Activated naive CD4-positive, alpha-beta T cell treated with anti-CD3 and anti-CD28 coated beads, Interleukin-2, amount 50 U/mL, for 72 hours (primary cell): Measurements from ENCODE around the gene SHLD3. TPM values are rescaled to one million over a fixed set of nuclear protein-coding genes. Genes with fewer than 3 reads are reported as not detected.
"Not testable (repeated sequence)": the region's sequence is repeated elsewhere in the genome, so short reads cannot be mapped to it uniquely, and the experiment has no call there.

Experiments
- ATAC-seq, 2 donors: fragments of 150-1000 bp; cut with Tn5 transposase; 2 replicates each; pipeline ENCODE4 v1.10.0; 2021; ENCODE audit warnings: mild to moderate bottlenecking in 2 of 2, moderate library complexity in 2 of 2
- DNase-seq, 2 donors: peaks; one replicate each; pipeline ENCODE4 v3.0.0; 2021 to 2022; ENCODE audit warnings: low spot score in 2 of 2
- H3K27ac Mint-ChIP-seq, 2 donors: one replicate each; pipeline ENCODE4 v1.8.0; 2022; ENCODE audit warnings: mild to moderate bottlenecking in 2 of 2, mixed read lengths in 2 of 2
- H3K36me3 Mint-ChIP-seq, 2 donors: one replicate each; pipeline ENCODE4 v1.8.0; 2022; ENCODE audit warnings: mixed read lengths in 2 of 2
- H3K9me3 Mint-ChIP-seq, 2 donors: one replicate each; pipeline ENCODE4 v1.8.0; 2022; ENCODE audit warnings: mixed read lengths in 2 of 2
- total RNA-seq, 2 donors: library from RNA; stranded (reverse); gene quantifications; one replicate each; pipeline ENCODE4 v1.2.3, GENCODE V29; 2022

Gene SHLD3
- total RNA-seq, 2 donors from 2014 or later: 1.9 to 5.0 TPM

DNA sequence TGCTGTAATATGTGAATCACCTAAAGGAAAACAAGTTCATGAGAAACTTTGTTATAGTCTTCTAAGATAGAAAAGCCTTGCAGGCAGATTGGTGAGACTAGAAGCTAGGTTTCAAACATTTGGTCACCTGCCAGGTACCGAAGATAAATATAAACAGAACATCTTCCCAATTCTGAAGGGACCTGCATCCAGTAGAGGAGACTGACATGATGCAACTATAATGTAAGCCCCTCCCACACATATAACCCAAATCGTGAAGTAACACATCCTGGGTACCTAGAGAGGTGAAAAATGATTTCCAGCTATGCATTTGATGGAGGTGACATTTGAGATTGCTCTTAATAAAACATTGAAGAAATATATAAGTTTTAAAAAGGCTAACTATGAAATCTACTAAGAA lies 29.9 kb downstream of the SHLD3 start:
- no peak for DNase-seq
- no peaks in the 10 kb centered on the region for H3K9me3 Mint-ChIP-seq
- H3K36me3 Mint-ChIP-seq: peaks cover 0 to 4% of the 10 kb centered on the region in 2 donors
- ATAC-seq: no peak
- H3K27ac Mint-ChIP-seq: no peak overlapping the region

DNA sequence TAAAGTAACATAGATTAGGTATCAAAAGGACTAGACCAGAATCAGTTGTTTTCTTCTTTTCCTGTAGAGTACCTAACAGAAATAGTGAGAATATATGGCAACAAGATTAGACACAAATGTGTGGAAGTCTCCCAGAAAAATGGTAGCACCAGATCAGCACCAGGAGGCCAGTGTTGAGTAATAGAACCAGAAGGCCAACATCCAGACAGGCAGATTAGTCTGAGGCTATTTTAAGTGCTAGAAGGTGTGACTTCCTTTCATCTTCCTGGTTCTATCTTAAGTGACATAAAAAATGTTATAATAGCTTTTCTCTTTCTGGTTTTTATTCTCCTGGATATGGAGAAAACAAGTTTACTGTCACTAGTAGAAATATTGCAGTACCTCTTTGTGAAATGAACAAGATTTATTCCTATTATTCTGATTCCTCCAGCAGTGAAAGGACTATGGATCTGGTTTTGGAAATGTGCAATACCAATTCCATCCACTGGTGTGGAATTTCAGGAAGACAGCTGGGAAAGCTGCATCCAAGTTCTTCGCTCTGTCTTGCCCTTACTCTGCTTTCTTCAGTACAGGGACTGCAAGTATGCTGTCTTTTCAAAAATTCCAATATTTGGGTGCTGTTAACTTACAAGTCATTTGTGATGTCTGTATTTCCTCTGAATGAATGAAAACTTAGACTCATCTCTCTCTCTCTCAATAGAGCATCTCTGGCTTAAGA lies 39.1 kb downstream of the SHLD3 start:
- H3K9me3 Mint-ChIP-seq: no peaks in the 10 kb centered on the region
- ATAC-seq (no peak), DNase-seq (no peak)
- H3K36me3 Mint-ChIP-seq: peaks cover 0 to 4% of the 10 kb centered on the region in 2 donors
- peak overlapping the region in 1 of 2 donors; percentile 1 for H3K27ac Mint-ChIP-seq

DNA sequence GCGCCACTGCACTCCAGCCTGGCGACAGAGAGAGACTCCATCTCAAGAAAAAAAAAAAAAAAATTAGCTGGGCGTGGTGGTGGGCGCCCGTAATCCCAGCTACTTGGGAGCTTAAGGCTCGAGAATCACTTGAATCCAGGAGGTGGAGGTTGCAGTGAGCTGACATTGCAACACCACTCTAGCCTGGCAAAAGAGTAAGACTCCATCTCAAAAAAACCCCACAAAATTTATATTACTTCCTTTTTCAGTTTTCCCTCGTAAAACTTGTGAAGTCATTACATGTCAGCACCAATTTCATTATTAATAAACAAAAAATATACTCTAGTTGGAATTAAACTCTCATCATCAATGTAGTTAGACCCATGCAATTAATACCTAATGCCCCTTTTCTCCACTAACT lies 43.9 kb downstream of the SHLD3 start:
- ATAC-seq (no peak), DNase-seq (no peak)
- Mint-ChIP-seq H3K27ac (no peak overlapping the region), H3K36me3 (no peaks in the 10 kb centered on the region), H3K9me3 (no peaks in the 10 kb centered on the region)

DNA sequence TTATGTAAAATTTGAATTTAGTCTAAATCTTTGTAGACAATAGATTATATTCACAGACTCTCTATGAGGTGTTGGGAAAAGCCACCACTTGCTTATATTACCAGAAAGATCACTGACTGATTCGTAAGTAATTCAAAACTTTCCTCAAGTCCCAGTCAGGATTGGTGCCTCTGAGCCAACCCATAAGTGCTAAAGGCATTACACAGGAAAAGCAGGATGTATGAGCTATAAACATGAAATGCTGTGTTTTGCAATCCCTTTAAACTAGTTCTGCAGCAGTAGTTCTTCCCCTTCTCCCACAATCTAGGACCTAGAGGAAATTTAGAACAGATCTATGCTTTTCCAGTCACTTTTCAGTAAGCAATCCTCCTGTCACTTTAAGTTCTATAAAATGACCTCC lies 48.0 kb downstream of the SHLD3 start:
- Mint-ChIP-seq H3K27ac (no peak overlapping the region), H3K9me3 (no peaks in the 10 kb centered on the region), H3K36me3 (peaks cover 9 to 22% of the 10 kb centered on the region in 2 donors)
- no peak for DNase-seq
- ATAC-seq: no peak

DNA sequence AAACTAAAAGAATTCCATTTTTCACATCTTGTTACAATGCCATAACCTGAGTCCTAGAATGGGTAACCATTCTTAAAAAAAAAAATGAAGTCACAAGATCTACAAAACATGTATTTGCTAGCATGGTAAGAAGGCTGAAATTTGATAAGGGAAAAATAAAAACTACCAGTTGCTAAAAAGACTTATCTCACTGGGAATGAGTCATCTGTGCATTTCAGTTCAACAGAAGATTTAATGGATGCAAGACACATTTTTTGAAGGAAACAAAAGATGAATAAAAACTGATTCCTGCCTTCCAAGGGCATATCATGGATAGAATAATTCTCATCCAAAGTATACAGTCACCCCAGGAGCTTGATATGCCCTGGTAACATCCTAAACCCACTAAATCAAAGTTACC lies 49.9 kb downstream of the SHLD3 start:
- Mint-ChIP-seq H3K36me3 (peaks cover 18 to 39% of the 10 kb centered on the region in 2 donors), H3K27ac (peak overlapping the region in 1 of 2 donors; percentile 65), H3K9me3 (no peaks in the 10 kb centered on the region)
- DNase-seq (no peak), ATAC-seq (no peak)

DNA sequence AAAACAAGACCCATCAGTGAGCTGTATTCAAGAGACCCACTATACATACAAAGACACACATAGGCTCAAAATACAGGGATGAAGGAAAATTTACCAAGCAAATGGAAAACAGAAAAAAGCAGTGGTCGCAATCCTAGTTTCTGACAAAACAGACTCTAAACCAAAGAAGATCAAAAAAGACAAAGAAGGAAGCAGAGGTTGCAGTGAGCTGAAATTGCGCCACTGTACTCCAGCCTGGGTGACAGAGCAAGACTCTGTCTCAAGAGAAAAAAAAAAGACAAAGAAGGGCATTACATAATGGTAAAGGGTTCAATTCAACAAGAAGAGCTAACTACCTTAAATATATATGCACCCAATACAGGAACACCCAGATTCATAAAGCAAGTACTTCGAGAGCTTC lies 51.2 kb downstream of the SHLD3 start:
- Mint-ChIP-seq H3K27ac (peak overlapping the region in 1 of 2 donors; percentile 13), H3K36me3 (peaks cover 21 to 42% of the 10 kb centered on the region in 2 donors)
- not testable (repeated sequence) for H3K9me3 Mint-ChIP-seq, DNase-seq, ATAC-seq

Other genes with a start within 250 kb of the SHLD3 start
- gene ADAMTS6, start 143.1 kb upstream of the SHLD3 start, total RNA-seq: 1 to 10 TPM; 2.0 to 3.8 TPM
- gene CENPK, start 61.9 kb upstream of the SHLD3 start, total RNA-seq: 10 to 100 TPM; 78.3 to 89.8 TPM
- gene PPWD1, start 61.7 kb upstream of the SHLD3 start, total RNA-seq: 10 to 100 TPM; 45.7 to 71.1 TPM
- gene TRIM23, start 694 bp upstream of the SHLD3 start, total RNA-seq: 10 to 100 TPM in 1 of 2 donors, 1 to 10 TPM in 1; 4.9 to 11.0 TPM
- gene TRAPPC13, start within 50 bp of the SHLD3 start, total RNA-seq: 10 to 100 TPM; 17.8 to 39.8 TPM
- gene SGTB, start 97.1 kb downstream of the SHLD3 start, total RNA-seq: 10 to 100 TPM; 19.1 to 23.4 TPM
- 10 to 100 TPM; 12.7 to 27.8 TPM for gene NLN, start 97.2 kb downstream of the SHLD3 start, total RNA-seq